Measurements from ENCODE around the gene GNLY. TPM values are rescaled to one million over a fixed set of nuclear protein-coding genes. Genes with fewer than 3 reads are reported as not detected.

The GNLY gene
- total RNA-seq, 1 donor from 2014 or later, result not detected

DNA sequence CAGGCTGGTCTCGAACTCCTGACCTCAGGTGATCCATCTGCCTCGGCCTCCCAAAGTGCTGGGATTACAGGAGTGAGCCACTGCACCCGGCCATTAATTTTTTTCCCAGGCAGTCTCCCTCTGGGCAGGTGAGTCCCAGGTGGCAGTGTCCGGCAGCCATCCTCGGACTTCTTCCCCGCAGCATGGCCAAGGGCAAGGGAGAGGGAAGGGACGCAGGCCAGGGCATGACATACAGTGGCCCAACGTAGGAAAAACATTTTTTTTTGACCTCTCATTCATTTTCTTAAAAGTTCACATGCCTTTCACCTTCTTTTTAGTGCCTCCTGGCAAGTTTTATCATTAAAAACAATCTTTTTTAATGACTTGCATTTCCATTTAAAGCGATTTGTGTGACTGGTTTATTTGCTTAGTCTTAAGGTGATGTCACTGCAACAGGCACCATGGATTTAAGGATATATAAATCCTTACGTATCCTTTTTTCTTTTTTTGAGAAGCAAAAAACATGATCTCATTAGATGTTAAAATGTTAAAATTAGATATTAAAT is 36.6 kb downstream of the GNLY start:
- DNase-seq, result no peak

DNA sequence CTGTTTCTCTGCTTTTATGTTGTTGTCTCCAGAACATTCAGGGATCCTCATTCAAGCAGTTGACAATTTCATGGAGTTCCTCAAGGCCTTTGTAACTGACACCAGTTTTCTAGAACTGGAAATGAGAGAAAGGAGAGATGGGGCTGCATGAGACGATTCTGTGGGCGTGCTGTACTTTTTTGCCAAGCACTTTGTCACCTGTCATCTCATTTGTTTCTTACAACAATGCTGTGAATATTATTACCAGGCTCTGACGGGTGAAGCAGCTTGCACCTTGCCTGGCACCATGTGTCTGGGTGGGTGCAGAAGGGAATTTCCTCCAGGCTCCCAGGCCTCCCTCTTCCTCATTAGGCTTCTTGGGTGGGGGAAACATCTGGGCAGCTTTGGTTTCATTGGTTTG is 37.4 kb downstream of the GNLY start:
- DNase-seq, result no peak

DNA sequence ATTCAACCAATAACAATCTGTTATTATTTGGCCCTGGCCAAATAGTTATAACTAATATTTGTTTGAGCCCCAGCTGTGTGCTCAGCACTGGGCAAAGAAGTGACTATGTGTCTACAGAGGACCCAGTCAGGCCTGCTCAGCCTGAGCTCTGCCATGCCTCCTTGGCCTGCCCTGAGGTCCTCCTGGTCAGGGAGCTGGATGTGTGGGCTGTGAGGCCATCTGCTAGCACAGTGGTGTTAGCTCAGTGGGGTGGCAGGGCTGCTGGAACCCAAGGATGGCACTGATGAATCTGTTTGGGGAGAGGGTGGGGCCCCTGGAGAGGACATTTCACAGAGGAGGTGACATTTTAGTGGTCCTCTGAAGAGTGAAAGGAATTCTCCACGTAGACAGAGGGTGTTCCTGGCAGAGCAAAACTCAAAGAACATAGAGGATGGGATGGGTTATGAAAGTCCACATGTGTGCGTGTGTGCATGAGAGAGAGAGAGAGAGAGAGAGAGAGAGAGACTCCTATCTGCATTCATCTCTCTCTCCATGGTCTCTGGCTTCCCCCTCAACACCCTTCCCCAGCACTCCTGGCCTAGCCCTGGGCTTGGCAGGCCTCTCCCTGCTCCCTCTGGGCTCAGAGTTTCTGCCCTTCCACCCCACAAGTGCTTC is 38.4 kb downstream of the GNLY start:
- DNase-seq, result no peak

GRCh38 chr2:85733121-85733960 is 39.2 kb downstream of the GNLY start:
- no peak for DNase-seq

DNA sequence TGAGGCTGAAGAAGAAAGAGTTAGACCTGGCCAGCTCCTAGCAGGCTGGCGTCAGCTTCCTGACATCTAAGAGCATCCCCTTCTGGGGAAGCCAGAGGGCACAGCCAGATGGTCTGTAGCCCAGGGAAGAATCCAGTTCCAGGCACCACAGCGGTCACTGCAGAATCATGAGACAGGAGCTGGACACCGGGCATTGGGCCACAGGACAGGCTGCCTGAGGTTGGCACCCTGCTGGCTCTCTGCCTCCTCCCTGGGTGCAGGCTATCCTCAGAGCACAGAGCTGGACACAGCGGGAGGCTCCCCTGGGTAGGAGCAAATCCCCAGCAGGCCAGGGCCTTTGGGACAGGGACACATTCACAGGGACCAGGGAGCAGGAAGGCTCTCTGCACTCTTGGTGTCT is 39.9 kb downstream of the GNLY start:
- no peak for DNase-seq

- peak; percentile 78 for DNase-seq
These were observed 40.9 kb downstream of the GNLY start for GRCh38 chr2:85734942-85735608.

DNA sequence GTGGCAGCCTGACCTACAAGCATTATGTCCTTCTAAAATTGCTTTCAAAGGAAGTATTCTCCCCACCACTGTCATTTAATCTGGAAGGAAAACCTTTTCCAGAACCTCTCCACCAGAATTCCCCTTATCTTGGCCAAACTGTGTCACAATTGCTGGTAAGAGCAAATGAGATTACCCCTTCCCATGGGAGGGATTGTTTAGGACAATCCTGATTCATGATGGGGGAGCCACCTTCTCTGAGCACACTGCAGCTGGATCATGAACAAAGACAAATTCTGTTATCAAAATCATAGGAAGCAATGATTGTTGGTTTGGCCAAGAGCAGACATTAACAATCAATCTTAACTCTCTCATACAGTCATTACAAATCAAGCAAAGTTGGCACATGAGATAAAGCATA is 41.5 kb downstream of the GNLY start:
- DNase-seq, result peak; percentile 50

DNA sequence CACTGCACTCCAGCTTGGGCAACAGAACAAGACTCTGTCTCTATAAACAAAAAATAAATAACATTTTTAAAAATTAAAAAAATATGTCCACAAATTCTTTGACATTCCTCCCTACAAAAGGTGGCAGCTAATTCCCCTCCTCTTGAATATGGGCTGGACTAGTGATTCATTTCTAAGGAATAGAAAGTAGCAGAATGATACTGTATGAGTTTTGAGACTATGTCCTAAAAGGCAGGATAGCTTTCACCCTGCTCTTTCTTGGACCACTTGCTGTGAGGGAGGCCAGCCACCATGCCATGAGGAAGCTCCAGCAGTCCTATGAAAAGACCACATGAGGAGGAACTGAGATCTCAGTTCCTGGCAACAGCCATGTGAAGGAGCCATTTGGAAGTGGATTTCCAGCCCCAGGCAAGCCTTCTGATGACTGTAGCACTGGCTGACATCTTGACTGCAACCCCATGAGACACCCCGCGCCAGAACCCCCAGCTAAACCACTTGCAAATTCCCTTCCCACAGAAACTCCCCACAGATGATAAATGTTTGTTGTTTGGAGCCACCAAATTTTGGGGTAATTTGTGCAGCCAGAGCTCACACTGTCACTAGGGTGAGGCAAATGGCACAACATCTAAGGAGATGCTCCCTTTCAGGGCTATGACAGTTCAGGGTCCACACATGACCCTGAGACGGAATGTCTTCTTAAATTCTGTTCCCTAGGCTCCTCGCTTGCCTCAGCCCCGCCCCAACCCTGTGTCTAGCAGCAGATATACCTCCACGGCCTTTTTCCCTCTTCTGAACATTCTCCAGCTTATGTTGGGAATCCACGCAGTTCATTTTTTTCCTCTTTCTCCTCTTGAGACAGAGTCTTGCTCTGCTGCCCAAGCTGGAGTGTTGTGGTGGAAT is 42.5 kb downstream of the GNLY start:
- no peak for DNase-seq

DNA sequence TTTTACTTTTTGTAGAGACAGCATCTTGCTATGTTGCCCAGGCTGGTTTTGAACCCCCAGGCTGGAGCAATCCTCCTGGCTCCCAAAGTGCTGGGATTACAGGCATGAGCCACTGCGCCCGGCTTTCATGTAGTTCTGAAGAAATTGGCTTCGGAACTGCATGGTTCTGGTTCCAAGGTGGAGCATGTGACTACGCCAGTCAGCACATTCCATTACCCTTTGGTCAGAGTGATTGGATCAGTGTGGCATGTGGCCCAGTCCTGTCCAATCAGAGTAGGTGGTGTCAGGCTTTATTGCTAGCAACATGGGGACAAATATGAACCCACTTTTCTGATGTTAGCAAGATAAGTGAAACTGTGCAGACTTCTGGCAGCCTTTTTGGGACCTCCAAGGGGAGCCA is 43.3 kb downstream of the GNLY start:
- DNase-seq, result peak; percentile 42

GRCh38 chr2:85737961-85738360 is 43.8 kb downstream of the GNLY start:
- DNase-seq, result no peak

DNA sequence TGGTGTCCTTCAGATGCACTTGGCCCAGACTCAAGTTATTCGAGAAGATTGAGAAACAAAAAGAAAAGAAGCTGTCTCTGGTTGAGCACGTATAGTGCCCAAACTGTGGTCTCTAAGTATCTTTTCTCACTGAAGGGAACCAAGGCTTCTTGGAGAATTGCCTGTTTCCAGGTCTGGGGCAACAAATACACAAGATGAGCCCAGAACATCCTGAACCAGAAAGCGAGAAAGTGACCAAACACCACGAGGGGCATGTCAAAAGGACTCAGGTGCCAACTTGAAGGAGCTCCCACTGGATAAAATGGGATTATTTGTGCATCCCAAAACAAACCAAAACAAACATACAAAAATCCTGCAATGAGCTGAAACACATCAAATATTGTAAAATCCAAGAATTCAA is 46.0 kb downstream of the GNLY start:
- no peak for DNase-seq

DNA sequence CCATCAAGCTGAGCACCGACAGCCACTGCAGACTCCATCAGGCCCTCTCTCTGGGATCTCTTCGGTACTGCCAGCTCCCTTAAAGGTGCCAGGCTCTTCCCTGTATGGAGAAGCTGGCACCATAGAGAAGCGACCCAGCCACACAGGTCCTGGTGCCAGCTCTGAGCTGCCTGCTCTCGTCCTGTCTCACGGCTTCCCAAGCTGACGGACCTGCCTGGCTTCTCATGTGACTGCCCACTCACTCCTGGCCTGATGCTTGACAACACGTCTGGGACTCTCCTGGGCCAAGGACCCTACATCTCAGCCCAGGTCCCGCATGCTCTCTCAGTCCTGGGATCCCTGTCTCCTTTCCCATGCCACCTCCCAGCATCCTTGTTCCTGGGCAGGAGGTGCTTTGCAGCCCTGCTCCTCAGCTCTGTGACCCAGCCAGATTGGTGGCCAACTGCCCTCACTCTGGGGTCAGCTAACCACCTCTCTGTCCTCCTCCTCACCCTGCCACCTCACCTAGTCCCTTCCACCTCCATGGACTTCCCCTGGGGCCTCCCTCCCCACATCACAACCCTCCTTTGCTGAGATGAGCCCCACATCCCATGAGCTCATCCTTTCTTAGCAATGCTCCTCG is 47.2 kb downstream of the GNLY start:
- DNase-seq, result no peak

DNA sequence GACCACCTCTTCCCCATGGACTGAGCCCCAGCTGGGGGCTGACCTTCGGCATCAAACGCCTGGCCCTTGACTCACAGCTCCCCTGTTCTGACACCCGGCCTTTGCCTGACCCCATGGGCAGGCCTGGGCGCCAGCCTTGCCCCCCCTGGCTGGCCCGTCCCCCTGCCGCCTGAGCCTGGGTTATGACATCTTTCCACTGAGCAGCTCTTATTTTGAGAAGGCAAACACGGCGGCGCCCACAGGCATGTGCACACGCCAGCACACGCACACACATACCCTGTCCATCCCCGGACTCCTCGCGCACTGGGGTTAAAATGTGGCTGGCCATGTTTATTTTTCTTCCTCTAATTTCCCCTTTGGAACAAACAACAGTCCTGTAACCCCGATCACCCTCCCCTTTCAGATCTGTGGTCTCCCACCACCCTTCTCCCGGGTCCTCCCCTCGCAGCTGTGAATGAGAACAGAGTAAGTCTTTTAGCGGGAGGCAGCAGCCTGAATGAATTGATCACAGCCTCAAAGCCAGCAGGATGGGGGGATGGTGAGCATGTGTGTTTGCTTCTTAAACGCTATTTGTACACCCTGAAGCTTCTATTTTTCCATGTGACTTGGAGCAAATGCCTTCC is 47.8 kb downstream of the GNLY start:
- peak; percentile 71 for DNase-seq

- peak; percentile 52 for DNase-seq
These were observed 49.3 kb downstream of the GNLY start for GRCh38 chr2:85743304-85743978.

GRCh38 chr2:85744055-85744454 is 49.9 kb downstream of the GNLY start:
- DNase-seq, result no peak

- no peak for DNase-seq
These were observed 50.8 kb downstream of the GNLY start for GRCh38 chr2:85744741-85745601.

GRCh38 chr2:85745619-85746018 is 51.5 kb downstream of the GNLY start:
- DNase-seq, result no peak

GRCh38 chr2:85746321-85747004 is 52.3 kb downstream of the GNLY start:
- DNase-seq, result no peak

DNA sequence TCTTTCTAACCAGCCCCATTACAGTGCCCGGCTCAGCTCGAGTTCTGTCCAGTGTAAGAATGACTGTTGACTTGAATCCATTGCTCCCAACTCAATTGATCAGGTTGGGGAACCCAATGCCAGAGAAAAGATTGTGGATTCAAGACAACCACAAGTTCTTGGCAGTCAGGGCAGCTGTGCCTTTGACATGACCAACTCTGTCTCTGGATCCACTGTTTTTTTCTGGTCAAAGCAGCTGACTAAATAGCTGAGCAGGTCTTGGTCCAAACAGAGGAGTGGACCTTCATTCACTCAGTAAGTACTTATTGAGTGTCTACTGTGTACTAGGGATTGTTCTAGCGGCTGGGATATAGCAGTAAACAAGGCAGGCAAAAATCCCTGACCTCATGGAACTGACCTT is 53.3 kb downstream of the GNLY start:
- no peak for DNase-seq

Data from dermis blood vessel endothelial cell (primary cell).